ENCODE results near the gene VAPB.
"Not testable (repeated sequence)": the region's sequence is repeated elsewhere in the genome, so short reads cannot be mapped to it uniquely, and the experiment has no call there.

VAPB gene

DNA sequence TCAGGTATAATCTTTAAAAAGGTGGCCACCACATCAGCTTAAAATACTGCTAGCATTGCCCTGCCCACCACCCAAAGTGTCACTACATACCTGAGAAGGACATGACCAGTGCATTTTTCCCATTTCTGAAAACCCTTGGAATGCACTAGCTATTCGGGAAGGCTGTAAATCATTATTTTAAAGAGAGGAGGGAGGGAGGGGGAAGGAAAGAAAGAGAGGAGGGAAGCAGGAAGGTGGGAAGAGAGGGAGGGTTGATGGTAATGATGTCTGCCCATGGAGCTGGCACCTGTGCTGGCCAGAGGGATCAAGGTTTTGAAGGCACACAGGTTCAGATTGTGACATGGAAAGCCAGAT is 32.4 kb downstream of the VAPB start:
- H3K27me3 ChIP-seq (ENCODE audit: insufficient read depth, poor library complexity, severe bottlenecking), result no peaks in the 10 kb centered on the region
- TF ChIP-seq POLR2AphosphoS5 (IDR thresholded peaks at IDR 0.05; ENCODE audit: low read depth), result no peak
- no peak for TF ChIP-seq SPI1 (IDR thresholded peaks at IDR 0.05; ENCODE audit: borderline replicate concordance, low read depth)
- no peak for TF ChIP-seq GABPA (IDR thresholded peaks at IDR 0.05; ENCODE audit: low read depth)
- no peak overlapping the region for H3K4me3 ChIP-seq (replicated peaks; ENCODE audit: insufficient read depth, low read length)
- no peak for DNase-seq (ENCODE audit: low read depth in 1 of 2, low spot score in 1 of 2)
- no peak overlapping the region for H3K27ac ChIP-seq (replicated peaks)

DNA sequence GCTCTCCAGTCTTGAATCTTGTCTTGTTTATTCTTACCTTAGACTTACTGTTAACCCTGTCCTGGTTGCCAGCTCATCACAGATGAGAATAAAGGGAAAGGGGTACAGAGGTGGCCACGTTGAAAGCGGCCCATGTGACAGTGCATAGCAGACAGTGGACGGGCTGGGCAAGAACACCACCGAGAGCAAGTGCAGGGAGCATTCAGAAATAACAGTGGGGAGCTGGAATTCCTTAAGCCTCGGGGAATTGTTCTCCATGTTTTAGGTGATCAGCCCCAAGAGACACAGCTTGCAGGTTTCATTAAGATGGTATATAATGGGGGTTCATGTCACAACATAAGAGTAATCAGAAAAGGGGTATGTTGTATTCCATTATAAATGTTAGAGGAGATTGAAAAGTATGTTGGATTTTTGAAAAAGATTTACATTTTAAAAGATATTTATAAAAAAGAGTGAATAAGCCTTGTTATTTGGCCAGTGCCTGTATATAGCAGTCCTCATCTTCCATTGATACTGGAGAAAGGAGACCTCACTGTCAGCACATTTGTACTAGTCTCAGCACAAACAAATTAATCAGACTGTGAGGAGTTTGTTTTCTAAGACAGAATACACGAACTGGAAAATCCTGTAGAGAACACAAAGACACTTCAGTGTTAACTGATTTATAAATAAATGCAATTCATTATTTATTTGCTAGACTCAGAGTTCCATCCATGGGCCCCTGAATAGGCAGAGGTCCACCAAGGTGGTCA is 35.4 kb downstream of the VAPB start:
- TF ChIP-seq, protein P1, sequence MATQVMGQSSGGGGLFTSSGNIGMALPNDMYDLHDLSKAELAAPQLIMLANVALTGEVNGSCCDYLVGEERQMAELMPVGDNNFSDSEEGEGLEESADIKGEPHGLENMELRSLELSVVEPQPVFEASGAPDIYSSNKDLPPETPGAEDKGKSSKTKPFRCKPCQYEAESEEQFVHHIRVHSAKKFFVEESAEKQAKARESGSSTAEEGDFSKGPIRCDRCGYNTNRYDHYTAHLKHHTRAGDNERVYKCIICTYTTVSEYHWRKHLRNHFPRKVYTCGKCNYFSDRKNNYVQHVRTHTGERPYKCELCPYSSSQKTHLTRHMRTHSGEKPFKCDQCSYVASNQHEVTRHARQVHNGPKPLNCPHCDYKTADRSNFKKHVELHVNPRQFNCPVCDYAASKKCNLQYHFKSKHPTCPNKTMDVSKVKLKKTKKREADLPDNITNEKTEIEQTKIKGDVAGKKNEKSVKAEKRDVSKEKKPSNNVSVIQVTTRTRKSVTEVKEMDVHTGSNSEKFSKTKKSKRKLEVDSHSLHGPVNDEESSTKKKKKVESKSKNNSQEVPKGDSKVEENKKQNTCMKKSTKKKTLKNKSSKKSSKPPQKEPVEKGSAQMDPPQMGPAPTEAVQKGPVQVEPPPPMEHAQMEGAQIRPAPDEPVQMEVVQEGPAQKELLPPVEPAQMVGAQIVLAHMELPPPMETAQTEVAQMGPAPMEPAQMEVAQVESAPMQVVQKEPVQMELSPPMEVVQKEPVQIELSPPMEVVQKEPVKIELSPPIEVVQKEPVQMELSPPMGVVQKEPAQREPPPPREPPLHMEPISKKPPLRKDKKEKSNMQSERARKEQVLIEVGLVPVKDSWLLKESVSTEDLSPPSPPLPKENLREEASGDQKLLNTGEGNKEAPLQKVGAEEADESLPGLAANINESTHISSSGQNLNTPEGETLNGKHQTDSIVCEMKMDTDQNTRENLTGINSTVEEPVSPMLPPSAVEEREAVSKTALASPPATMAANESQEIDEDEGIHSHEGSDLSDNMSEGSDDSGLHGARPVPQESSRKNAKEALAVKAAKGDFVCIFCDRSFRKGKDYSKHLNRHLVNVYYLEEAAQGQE (IDR thresholded peaks at IDR 0.05; ENCODE audit: insufficient replicate concordance, low read depth), result no peak
- TF ChIP-seq GABPA (IDR thresholded peaks at IDR 0.05; ENCODE audit: low read depth), result no peak
- no peak for TF ChIP-seq SPI1 (IDR thresholded peaks at IDR 0.05; ENCODE audit: borderline replicate concordance, low read depth)
- no peak for TF ChIP-seq CTCF (IDR thresholded peaks at IDR 0.05; ENCODE audit: insufficient read depth, low read length)
- TF ChIP-seq POLR2AphosphoS5 (IDR thresholded peaks at IDR 0.05; ENCODE audit: low read depth), result no peak
- H3K4me3 ChIP-seq (replicated peaks; ENCODE audit: insufficient read depth, low read length), result no peak overlapping the region
- H3K27ac ChIP-seq (replicated peaks), result no peak overlapping the region
- H3K27me3 ChIP-seq (ENCODE audit: insufficient read depth, poor library complexity, severe bottlenecking), result no peaks in the 10 kb centered on the region
- DNase-seq (ENCODE audit: low read depth in 1 of 2, low spot score in 1 of 2), result no peak

GRCh38 chr20:58427571-58427970 is 38.5 kb downstream of the VAPB start:
- not testable (repeated sequence) for H3K27me3 ChIP-seq (ENCODE audit: insufficient read depth, poor library complexity, severe bottlenecking); H3K27ac ChIP-seq (replicated peaks); DNase-seq (ENCODE audit: low read depth in 1 of 2, low spot score in 1 of 2); H3K4me3 ChIP-seq (replicated peaks; ENCODE audit: insufficient read depth, low read length)

GRCh38 chr20:58428364-58428763 is 39.3 kb downstream of the VAPB start:
- H3K4me3 ChIP-seq (replicated peaks; ENCODE audit: insufficient read depth, low read length), result no peak overlapping the region
- no peak for DNase-seq (ENCODE audit: low read depth in 1 of 2, low spot score in 1 of 2)
- no peaks in the 10 kb centered on the region for H3K27me3 ChIP-seq (ENCODE audit: insufficient read depth, poor library complexity, severe bottlenecking)
- no peak for TF ChIP-seq CTCF (IDR thresholded peaks at IDR 0.05; ENCODE audit: insufficient read depth, low read length)
- TF ChIP-seq GABPA (IDR thresholded peaks at IDR 0.05; ENCODE audit: low read depth), result no peak
- no peak for TF ChIP-seq POLR2AphosphoS5 (IDR thresholded peaks at IDR 0.05; ENCODE audit: low read depth)
- no peak overlapping the region for H3K27ac ChIP-seq (replicated peaks)

GRCh38 chr20:58429303-58429702 is 40.3 kb downstream of the VAPB start:
- Histone ChIP-seq H3K27me3 (ENCODE audit: insufficient read depth, poor library complexity, severe bottlenecking) (no peaks in the 10 kb centered on the region), H3K27ac (replicated peaks) (no peak overlapping the region), H3K4me3 (replicated peaks; ENCODE audit: insufficient read depth, low read length) (no peak overlapping the region)
- no peak for TF ChIP-seq GABPA (IDR thresholded peaks at IDR 0.05; ENCODE audit: low read depth)
- no peak for TF ChIP-seq POLR2AphosphoS5 (IDR thresholded peaks at IDR 0.05; ENCODE audit: low read depth)
- TF ChIP-seq, protein P1 (IDR thresholded peaks at IDR 0.05; ENCODE audit: insufficient replicate concordance, low read depth), result no peak
- no peak for TF ChIP-seq CTCF (IDR thresholded peaks at IDR 0.05; ENCODE audit: insufficient read depth, low read length)
- TF ChIP-seq SPI1 (IDR thresholded peaks at IDR 0.05; ENCODE audit: borderline replicate concordance, low read depth), result no peak
- no peak for DNase-seq (ENCODE audit: low read depth in 1 of 2, low spot score in 1 of 2)
